Ovary (tissue), 9 donors: ENCODE results near the gene ACER3. TPM values are rescaled to one million over a fixed set of nuclear protein-coding genes. Genes with fewer than 3 reads are reported as not detected.

Experiments
- DNase-seq, 5 donors: peaks; one replicate each; pipeline ENCODE4 v3.0.0-alpha.2; 2019 to 2020
- H3K27ac ChIP-seq, 2 donors: fragments of 200-600 bp; one replicate each; pipeline versions ENCODE4 v1.5.1 to v1.8.0; 2019 to 2022
- H3K27me3 ChIP-seq: fragments of 200-600 bp; one replicate; pipeline ENCODE4 v1.8.0; 2022
- H3K36me3 ChIP-seq: fragments of 200-600 bp; sonication (generic); one replicate; pipeline ENCODE4 v1.5.1; 2019
- H3K4me1 ChIP-seq: one replicate; pipeline ENCODE4 v1.8.1; 2013; ENCODE audit warnings: mild to moderate bottlenecking, moderate library complexity; ENCODE audit not compliant: insufficient read depth
- H3K4me3 ChIP-seq: fragments of 200-600 bp; sonication (generic); one replicate; pipeline ENCODE4 v1.5.1; 2017
- H3K9me3 ChIP-seq, 2 donors: fragments of 200-600 bp in 1 of 2; sonication (generic) in 1 of 2; one replicate each; pipeline versions ENCODE4 v1.5.1 to v1.8.1; 2013 to 2019; ENCODE audit warnings: mild to moderate bottlenecking in 1 of 2, moderate library complexity in 1 of 2
- CTCF ChIP-seq, 3 donors: fragments of 450-650 bp in 2 of 3; fragments of 200-600 bp in 1 of 3; IDR thresholded peaks; one replicate each; pipeline versions ENCODE4 v1.5.1 to v1.8.0; 2016 to 2022; ENCODE audit warnings: antibody characterized with exemption in 3 of 3, mild to moderate bottlenecking in 1 of 3
- EP300 ChIP-seq: sonication (generic); formaldehyde crosslinking; IDR thresholded peaks from one replicate; pipeline ENCODE4 v1.6.1; 2017; ENCODE audit warnings: antibody characterized with exemption
- POLR2A ChIP-seq: fragments of 450-650 bp; IDR thresholded peaks from one replicate; pipeline ENCODE4 v1.6.1; 2017; ENCODE audit warnings: antibody characterized with exemption, mild to moderate bottlenecking, moderate library complexity
- WGBS, 3 donors: extraction: QIAGEN DNeasy Blood & Tissue Kit in 1 of 3; methylation state at CpG; one replicate each; pipeline versions ENCODE4 v1.1.5 to v1.1.7; 2013 to 2017; 5-methylcytosine and 5-hydroxymethylcytosine counted together
- intact Hi-C, 4 donors: fragments of 100-400 bp; cut with DNase I; formaldehyde crosslinking; loops; one replicate each; pipeline versions ENCODE4 v1.11.0 to v1.15.1; 2022 to 2023
- polyA plus RNA-seq, 2 donors: library from polyadenylated mRNA; stranded (reverse); fragments of 200-250 nt in 1 of 2; fragments of 350-450 nt in 1 of 2; fragmentation: Illumina TruSeq in 1 of 2; extraction: RNeasy Lipid Tissue Mini Kit (QIAGEN cat#74804) in 1 of 2; gene quantifications; one replicate each; pipeline ENCODE4 v1.2.3, GENCODE V29; 2013 to 2014
- total RNA-seq, 7 donors: library from RNA; depleted of rRNA in 2 of 7; stranded (reverse); fragments of >200 nt in 2 of 7; fragmentation: NEBNext Ultra II Directional in 3 of 7; extraction: Animal tissue kit (Norgen Biotek cat#: 25700) in 3 of 7; gene quantifications; one replicate each; pipeline versions ENCODE4 v1.1.0 to v1.2.4, GENCODE V29; 2016 to 2023
- donor health status: DM: no; HTN: no; CAD: no; lungs with moderate emphysema.
- donor health status: DM: no; HTN: no; CAD: no.
- donor health status: Bipolar disorder and iron deficiency.
- donor health status: DM: yes; HTN: yes; CAD: no.
- donor health status: DM: no; HTN: no; CAD: no.
- donor health status: DM: yes; HTN: yes; CAD: no.

Gene ACER3
- total and polyA plus RNA-seq, 9 donors = 2.4 to 20.7 (median 8.4) TPM

- Histone ChIP-seq H3K4me1 (peaks cover 3% of the 10 kb centered on the region), H3K9me3 (no peaks in the 10 kb centered on the region), H3K36me3 (no peaks in the 10 kb centered on the region), H3K27ac (no peak overlapping the region), H3K4me3 (peak overlapping the region; percentile 28), H3K27me3 (no peaks in the 10 kb centered on the region)
- WGBS, 3 donors = 9 to 17% (median 13%) methylated on average over 87 to 109 of the region's 109 CpGs
- DNase-seq = peak in 1 of 5 donors; percentile 48
- TF ChIP-seq POLR2A (no peak), EP300 (no peak), CTCF (IDR thresholded peaks at IDR 0.05) (no peak)
- intact Hi-C loops = loop anchor here in 2 of 4 donors (10.0 kb wide), 2 partner anchors 145 to 305 kb away; no protein-coding TSS in a partner anchor
These were observed 179.0 kb downstream of the ACER3 start for GRCh38 chr11:77039491-77040400.

- intact Hi-C loops = loop anchor here in 2 of 4 donors (10.0 kb wide), 2 partner anchors 144 to 306 kb away; no protein-coding TSS in a partner anchor
- DNase-seq = no peak
- H3K36me3 ChIP-seq = no peaks in the 10 kb centered on the region
- 67 to 79% (median 76%) methylated on average over 37 of the region's 37 CpGs for WGBS, 3 donors
- H3K9me3 ChIP-seq = no peaks in the 10 kb centered on the region
- no peak overlapping the region for H3K27ac ChIP-seq
- H3K4me3 ChIP-seq = no peak overlapping the region
- no peak for TF ChIP-seq POLR2A
- TF ChIP-seq EP300 = no peak
- TF ChIP-seq CTCF (IDR thresholded peaks at IDR 0.05) = no peak
- peaks cover 3% of the 10 kb centered on the region for H3K4me1 ChIP-seq
- no peaks in the 10 kb centered on the region for H3K27me3 ChIP-seq
These were observed 179.7 kb downstream of the ACER3 start for GRCh38 chr11:77040401-77040777.

GRCh38 chr11:77040889-77041288, 180.2 kb downstream of the ACER3 start:
- Histone ChIP-seq H3K27ac (no peak overlapping the region), H3K4me3 (no peak overlapping the region), H3K36me3 (no peaks in the 10 kb centered on the region), H3K4me1 (peaks cover 4% of the 10 kb centered on the region), H3K9me3 (no peaks in the 10 kb centered on the region), H3K27me3 (no peaks in the 10 kb centered on the region)
- WGBS, 3 donors = 91 to 95% (median 91%) methylated on average over 13 of the region's 13 CpGs
- TF ChIP-seq CTCF (IDR thresholded peaks at IDR 0.05) (no peak), POLR2A (no peak), EP300 (no peak)
- intact Hi-C loops = loop anchor here in 2 of 4 donors (10.0 kb wide), 2 partner anchors 144 to 306 kb away; no protein-coding TSS in a partner anchor
- no peak for DNase-seq

GRCh38 chr11:77042111-77042726, 181.5 kb downstream of the ACER3 start:
- H3K27me3 ChIP-seq = no peaks in the 10 kb centered on the region

More at GRCh38 chr11:77042111-77042726, 181.5 kb downstream of the ACER3 start:
- Histone ChIP-seq H3K4me1 (peaks cover 7% of the 10 kb centered on the region), H3K27ac (no peak overlapping the region), H3K9me3 (no peaks in the 10 kb centered on the region), H3K36me3 (no peaks in the 10 kb centered on the region), H3K4me3 (no peak overlapping the region)
- no peak for DNase-seq
- 88 to 91% (median 90%) methylated on average over 13 of the region's 13 CpGs for WGBS, 3 donors
- intact Hi-C loops = loop anchor here in 2 of 4 donors (10.0 kb wide), 2 partner anchors 143 to 307 kb away; no protein-coding TSS in a partner anchor
- TF ChIP-seq CTCF (IDR thresholded peaks at IDR 0.05) = no peak
- no peak for TF ChIP-seq EP300
- no peak for TF ChIP-seq POLR2A
